HEK293 (cell line): ENCODE data around the gene TIMM13.
A peak's percentile ranks its signal among the peaks of the same experiment; 100 is the strongest.

Experiments
- MZF1 ChIP-seq: fragments of 450-650 bp; formaldehyde crosslinking; IDR thresholded peaks from 2 replicates; pipeline ENCODE4 v1.5.1; 2017; ENCODE audit warnings: missing biosample characterization, missing genetic modification characterization, borderline replicate concordance
- SP2 ChIP-seq: fragments of 450-650 bp; formaldehyde crosslinking; IDR thresholded peaks from 2 replicates; pipeline ENCODE4 v1.5.1; 2016; ENCODE audit warnings: missing biosample characterization, missing genetic modification characterization
- TRIM28 ChIP-seq: IDR thresholded peaks from 2 replicates; pipeline ENCODE4 v1.6.1; 2011; ENCODE audit warnings: low read length, control low read depth, borderline replicate concordance
- ZBTB8A ChIP-seq: fragments of 450-650 bp; formaldehyde crosslinking; IDR thresholded peaks from 2 replicates; pipeline ENCODE4 v1.5.1; 2016; ENCODE audit warnings: missing biosample characterization, missing genetic modification characterization
- ZNF155 ChIP-seq: fragments of 450-650 bp; formaldehyde crosslinking; IDR thresholded peaks from 2 replicates; pipeline ENCODE4 v1.5.1; 2016; ENCODE audit warnings: missing biosample characterization, missing genetic modification characterization
- ZNF24 ChIP-seq: fragments of 450-650 bp; formaldehyde crosslinking; IDR thresholded peaks from 2 replicates; pipeline ENCODE4 v1.5.1; 2016; ENCODE audit warnings: missing biosample characterization, missing genetic modification characterization
- ZNF354C ChIP-seq: fragments of 450-650 bp; formaldehyde crosslinking; IDR thresholded peaks from 2 replicates; pipeline ENCODE4 v1.5.1; 2016; ENCODE audit warnings: missing biosample characterization, missing genetic modification characterization, low read depth, borderline replicate concordance
- ZNF366 ChIP-seq: fragments of 450-650 bp; formaldehyde crosslinking; conservative IDR thresholded peaks from 2 replicates; pipeline ENCODE4 v1.5.1; 2016; ENCODE audit warnings: missing biosample characterization, missing genetic modification characterization
- ZNF423 ChIP-seq: fragments of 450-650 bp; formaldehyde crosslinking; IDR thresholded peaks from 2 replicates; pipeline ENCODE4 v1.5.1; 2016; ENCODE audit warnings: missing biosample characterization, missing genetic modification characterization
- ZNF501 ChIP-seq: fragments of 450-650 bp; formaldehyde crosslinking; IDR thresholded peaks from 2 replicates; pipeline ENCODE4 v1.5.1; 2016; ENCODE audit warnings: missing biosample characterization, missing genetic modification characterization
- ZNF843 ChIP-seq: fragments of 450-650 bp; formaldehyde crosslinking; IDR thresholded peaks from 2 replicates; pipeline ENCODE4 v1.5.1; 2016; ENCODE audit warnings: missing biosample characterization, missing genetic modification characterization
- TF ChIP-seq, protein P1 (sequence below): fragments of 450-650 bp; formaldehyde crosslinking; IDR thresholded peaks from 2 replicates; pipeline ENCODE4 v1.5.1; 2016; ENCODE audit warnings: missing biosample characterization, missing genetic modification characterization
- TF ChIP-seq, protein P2 (sequence below): fragments of 450-650 bp; formaldehyde crosslinking; IDR thresholded peaks from 2 replicates; pipeline ENCODE4 v1.5.1; 2016; ENCODE audit warnings: missing biosample characterization, missing genetic modification characterization
- TF ChIP-seq, protein P3 (sequence below): fragments of 450-650 bp; formaldehyde crosslinking; IDR thresholded peaks from 2 replicates; pipeline ENCODE4 v1.5.1; 2016; ENCODE audit warnings: missing biosample characterization, missing genetic modification characterization
- TF ChIP-seq, protein P4 (sequence below): fragments of 450-650 bp; formaldehyde crosslinking; IDR thresholded peaks from 2 replicates; pipeline ENCODE4; 2016; ENCODE audit warnings: missing biosample characterization, missing genetic modification characterization
- TF ChIP-seq, protein P5 (sequence below): fragments of 450-650 bp; formaldehyde crosslinking; IDR thresholded peaks from 2 replicates; pipeline ENCODE4 v1.5.1; 2017; ENCODE audit warnings: missing biosample characterization, missing genetic modification characterization
- TF ChIP-seq, protein P6 (sequence below): fragments of 450-650 bp; formaldehyde crosslinking; IDR thresholded peaks from 2 replicates; pipeline ENCODE4 v1.5.1; 2016; ENCODE audit warnings: missing biosample characterization, missing genetic modification characterization, borderline replicate concordance
- TF ChIP-seq, protein P7 (sequence below): fragments of 450-650 bp; formaldehyde crosslinking; IDR thresholded peaks from 2 replicates; pipeline ENCODE4 v1.5.1; 2017; ENCODE audit warnings: missing biosample characterization, missing genetic modification characterization
- TF ChIP-seq, protein P8 (sequence below): fragments of 450-650 bp; formaldehyde crosslinking; IDR thresholded peaks from 2 replicates; pipeline ENCODE4 v1.5.1; 2017; ENCODE audit warnings: missing biosample characterization, missing genetic modification characterization
- TF ChIP-seq, protein P9 (sequence below): fragments of 450-650 bp; formaldehyde crosslinking; IDR thresholded peaks from 2 replicates; pipeline ENCODE4 v1.5.1; 2016; ENCODE audit warnings: missing biosample characterization, missing genetic modification characterization

Gene TIMM13

DNA sequence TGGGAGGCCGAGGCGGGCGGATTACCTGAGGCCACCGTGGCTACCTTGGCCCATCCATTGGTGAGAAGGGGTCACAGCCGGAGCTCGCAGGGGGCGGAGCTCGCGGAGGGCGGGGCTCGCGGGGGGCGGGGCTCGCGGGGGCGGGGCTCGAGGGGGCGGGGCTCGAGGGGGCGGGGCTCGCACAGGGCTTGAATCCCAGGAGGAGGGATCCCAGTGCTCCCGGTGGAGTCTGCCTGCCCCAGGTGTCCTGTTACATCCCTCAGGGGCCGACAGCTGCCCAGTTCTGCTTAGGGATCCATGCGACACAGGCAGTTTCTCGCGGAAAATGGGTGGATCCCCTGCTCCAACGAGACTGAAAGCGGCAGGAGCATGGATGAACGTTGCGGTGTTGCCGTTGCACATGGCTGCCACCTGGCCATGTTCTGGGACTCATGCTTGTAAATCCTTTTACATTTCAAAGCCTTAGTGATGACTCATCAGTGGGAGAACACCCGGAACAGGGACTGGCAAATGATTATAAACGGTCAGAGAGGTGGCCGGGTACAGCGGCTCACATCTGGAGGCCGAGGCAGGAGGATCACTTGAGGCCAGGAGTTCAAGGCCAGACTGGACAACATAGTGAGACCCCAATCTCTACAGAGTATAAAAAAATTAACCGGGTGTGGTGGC is 42.2 kb downstream of the TIMM13 start (continued):
- TF ChIP-seq ZNF354C (tag by site-specific recombination) (no peak), ZNF501 (tag by site-specific recombination) (peak; percentile 68), ZNF366 (peak; percentile 61), ZNF155 (tag by site-specific recombination) (no peak), TRIM28 (no peak), MZF1 (tag by site-specific recombination) (peak; percentile 75), ZNF24 (tag by site-specific recombination) (peak; percentile 71), ZNF423 (tag by site-specific recombination) (peak; percentile 53; the same call in 1 of the 2 replicates), SP2 (tag by site-specific recombination) (peak; percentile 62), ZBTB8A (peak; percentile 46), ZNF843 (tag by site-specific recombination) (peak; percentile 38; the same call in 1 of the 2 replicates)
- TF ChIP-seq, protein P1, sequence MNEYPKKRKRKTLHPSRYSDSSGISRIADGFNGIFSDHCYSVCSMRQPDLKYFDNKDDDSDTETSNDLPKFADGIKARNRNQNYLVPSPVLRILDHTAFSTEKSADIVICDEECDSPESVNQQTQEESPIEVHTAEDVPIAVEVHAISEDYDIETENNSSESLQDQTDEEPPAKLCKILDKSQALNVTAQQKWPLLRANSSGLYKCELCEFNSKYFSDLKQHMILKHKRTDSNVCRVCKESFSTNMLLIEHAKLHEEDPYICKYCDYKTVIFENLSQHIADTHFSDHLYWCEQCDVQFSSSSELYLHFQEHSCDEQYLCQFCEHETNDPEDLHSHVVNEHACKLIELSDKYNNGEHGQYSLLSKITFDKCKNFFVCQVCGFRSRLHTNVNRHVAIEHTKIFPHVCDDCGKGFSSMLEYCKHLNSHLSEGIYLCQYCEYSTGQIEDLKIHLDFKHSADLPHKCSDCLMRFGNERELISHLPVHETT (tag by site-specific recombination) = peak; percentile 60; the same call in 1 of the 2 replicates
- TF ChIP-seq, protein P2, sequence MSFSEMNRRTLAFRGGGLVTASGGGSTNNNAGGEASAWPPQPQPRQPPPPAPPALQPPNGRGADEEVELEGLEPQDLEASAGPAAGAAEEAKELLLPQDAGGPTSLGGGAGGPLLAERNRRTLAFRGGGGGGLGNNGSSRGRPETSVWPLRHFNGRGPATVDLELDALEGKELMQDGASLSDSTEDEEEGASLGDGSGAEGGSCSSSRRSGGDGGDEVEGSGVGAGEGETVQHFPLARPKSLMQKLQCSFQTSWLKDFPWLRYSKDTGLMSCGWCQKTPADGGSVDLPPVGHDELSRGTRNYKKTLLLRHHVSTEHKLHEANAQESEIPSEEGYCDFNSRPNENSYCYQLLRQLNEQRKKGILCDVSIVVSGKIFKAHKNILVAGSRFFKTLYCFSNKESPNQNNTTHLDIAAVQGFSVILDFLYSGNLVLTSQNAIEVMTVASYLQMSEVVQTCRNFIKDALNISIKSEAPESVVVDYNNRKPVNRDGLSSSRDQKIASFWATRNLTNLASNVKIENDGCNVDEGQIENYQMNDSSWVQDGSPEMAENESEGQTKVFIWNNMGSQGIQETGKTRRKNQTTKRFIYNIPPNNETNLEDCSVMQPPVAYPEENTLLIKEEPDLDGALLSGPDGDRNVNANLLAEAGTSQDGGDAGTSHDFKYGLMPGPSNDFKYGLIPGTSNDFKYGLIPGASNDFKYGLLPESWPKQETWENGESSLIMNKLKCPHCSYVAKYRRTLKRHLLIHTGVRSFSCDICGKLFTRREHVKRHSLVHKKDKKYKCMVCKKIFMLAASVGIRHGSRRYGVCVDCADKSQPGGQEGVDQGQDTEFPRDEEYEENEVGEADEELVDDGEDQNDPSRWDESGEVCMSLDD = no peak
- TF ChIP-seq, protein P3, sequence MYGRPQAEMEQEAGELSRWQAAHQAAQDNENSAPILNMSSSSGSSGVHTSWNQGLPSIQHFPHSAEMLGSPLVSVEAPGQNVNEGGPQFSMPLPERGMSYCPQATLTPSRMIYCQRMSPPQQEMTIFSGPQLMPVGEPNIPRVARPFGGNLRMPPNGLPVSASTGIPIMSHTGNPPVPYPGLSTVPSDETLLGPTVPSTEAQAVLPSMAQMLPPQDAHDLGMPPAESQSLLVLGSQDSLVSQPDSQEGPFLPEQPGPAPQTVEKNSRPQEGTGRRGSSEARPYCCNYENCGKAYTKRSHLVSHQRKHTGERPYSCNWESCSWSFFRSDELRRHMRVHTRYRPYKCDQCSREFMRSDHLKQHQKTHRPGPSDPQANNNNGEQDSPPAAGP (tag by site-specific recombination) = peak; percentile 87
- TF ChIP-seq, protein P4, sequence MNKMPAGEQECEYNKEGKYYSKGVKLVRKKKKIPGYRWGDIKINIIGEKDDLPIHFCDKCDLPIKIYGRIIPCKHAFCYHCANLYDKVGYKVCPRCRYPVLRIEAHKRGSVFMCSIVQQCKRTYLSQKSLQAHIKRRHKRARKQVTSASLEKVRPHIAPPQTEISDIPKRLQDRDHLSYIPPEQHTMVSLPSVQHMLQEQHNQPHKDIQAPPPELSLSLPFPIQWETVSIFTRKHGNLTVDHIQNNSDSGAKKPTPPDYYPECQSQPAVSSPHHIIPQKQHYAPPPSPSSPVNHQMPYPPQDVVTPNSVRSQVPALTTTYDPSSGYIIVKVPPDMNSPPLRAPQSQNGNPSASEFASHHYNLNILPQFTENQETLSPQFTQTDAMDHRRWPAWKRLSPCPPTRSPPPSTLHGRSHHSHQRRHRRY = no peak
- TF ChIP-seq, protein P5, sequence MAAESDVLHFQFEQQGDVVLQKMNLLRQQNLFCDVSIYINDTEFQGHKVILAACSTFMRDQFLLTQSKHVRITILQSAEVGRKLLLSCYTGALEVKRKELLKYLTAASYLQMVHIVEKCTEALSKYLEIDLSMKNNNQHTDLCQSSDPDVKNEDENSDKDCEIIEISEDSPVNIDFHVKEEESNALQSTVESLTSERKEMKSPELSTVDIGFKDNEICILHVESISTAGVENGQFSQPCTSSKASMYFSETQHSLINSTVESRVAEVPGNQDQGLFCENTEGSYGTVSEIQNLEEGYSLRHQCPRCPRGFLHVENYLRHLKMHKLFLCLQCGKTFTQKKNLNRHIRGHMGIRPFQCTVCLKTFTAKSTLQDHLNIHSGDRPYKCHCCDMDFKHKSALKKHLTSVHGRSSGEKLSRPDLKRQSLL (tag by site-specific recombination) = no peak
- TF ChIP-seq, protein P6, sequence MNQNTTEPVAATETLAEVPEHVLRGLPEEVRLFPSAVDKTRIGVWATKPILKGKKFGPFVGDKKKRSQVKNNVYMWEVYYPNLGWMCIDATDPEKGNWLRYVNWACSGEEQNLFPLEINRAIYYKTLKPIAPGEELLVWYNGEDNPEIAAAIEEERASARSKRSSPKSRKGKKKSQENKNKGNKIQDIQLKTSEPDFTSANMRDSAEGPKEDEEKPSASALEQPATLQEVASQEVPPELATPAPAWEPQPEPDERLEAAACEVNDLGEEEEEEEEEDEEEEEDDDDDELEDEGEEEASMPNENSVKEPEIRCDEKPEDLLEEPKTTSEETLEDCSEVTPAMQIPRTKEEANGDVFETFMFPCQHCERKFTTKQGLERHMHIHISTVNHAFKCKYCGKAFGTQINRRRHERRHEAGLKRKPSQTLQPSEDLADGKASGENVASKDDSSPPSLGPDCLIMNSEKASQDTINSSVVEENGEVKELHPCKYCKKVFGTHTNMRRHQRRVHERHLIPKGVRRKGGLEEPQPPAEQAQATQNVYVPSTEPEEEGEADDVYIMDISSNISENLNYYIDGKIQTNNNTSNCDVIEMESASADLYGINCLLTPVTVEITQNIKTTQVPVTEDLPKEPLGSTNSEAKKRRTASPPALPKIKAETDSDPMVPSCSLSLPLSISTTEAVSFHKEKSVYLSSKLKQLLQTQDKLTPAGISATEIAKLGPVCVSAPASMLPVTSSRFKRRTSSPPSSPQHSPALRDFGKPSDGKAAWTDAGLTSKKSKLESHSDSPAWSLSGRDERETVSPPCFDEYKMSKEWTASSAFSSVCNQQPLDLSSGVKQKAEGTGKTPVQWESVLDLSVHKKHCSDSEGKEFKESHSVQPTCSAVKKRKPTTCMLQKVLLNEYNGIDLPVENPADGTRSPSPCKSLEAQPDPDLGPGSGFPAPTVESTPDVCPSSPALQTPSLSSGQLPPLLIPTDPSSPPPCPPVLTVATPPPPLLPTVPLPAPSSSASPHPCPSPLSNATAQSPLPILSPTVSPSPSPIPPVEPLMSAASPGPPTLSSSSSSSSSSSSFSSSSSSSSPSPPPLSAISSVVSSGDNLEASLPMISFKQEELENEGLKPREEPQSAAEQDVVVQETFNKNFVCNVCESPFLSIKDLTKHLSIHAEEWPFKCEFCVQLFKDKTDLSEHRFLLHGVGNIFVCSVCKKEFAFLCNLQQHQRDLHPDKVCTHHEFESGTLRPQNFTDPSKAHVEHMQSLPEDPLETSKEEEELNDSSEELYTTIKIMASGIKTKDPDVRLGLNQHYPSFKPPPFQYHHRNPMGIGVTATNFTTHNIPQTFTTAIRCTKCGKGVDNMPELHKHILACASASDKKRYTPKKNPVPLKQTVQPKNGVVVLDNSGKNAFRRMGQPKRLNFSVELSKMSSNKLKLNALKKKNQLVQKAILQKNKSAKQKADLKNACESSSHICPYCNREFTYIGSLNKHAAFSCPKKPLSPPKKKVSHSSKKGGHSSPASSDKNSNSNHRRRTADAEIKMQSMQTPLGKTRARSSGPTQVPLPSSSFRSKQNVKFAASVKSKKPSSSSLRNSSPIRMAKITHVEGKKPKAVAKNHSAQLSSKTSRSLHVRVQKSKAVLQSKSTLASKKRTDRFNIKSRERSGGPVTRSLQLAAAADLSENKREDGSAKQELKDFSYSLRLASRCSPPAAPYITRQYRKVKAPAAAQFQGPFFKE (tag by site-specific recombination) = no peak
- TF ChIP-seq, protein P7, sequence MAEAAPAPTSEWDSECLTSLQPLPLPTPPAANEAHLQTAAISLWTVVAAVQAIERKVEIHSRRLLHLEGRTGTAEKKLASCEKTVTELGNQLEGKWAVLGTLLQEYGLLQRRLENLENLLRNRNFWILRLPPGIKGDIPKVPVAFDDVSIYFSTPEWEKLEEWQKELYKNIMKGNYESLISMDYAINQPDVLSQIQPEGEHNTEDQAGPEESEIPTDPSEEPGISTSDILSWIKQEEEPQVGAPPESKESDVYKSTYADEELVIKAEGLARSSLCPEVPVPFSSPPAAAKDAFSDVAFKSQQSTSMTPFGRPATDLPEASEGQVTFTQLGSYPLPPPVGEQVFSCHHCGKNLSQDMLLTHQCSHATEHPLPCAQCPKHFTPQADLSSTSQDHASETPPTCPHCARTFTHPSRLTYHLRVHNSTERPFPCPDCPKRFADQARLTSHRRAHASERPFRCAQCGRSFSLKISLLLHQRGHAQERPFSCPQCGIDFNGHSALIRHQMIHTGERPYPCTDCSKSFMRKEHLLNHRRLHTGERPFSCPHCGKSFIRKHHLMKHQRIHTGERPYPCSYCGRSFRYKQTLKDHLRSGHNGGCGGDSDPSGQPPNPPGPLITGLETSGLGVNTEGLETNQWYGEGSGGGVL (tag by site-specific recombination) = peak; percentile 31; the same call in 1 of the 2 replicates
- TF ChIP-seq, protein P8, sequence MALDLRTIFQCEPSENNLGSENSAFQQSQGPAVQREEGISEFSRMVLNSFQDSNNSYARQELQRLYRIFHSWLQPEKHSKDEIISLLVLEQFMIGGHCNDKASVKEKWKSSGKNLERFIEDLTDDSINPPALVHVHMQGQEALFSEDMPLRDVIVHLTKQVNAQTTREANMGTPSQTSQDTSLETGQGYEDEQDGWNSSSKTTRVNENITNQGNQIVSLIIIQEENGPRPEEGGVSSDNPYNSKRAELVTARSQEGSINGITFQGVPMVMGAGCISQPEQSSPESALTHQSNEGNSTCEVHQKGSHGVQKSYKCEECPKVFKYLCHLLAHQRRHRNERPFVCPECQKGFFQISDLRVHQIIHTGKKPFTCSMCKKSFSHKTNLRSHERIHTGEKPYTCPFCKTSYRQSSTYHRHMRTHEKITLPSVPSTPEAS (tag by site-specific recombination) = no peak
- TF ChIP-seq, protein P9, sequence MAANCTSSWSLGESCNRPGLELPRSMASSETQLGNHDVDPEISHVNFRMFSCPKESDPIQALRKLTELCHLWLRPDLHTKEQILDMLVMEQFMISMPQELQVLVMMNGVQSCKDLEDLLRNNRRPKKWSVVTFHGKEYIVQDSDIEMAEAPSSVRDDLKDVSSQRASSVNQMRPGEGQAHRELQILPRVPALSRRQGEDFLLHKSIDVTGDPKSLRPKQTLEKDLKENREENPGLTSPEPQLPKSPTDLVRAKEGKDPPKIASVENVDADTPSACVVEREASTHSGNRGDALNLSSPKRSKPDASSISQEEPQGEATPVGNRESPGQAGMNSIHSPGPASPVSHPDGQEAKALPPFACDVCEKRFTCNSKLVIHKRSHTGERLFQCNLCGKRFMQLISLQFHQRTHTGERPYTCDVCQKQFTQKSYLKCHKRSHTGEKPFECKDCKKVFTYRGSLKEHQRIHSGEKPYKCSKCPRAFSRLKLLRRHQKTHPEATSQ (tag by site-specific recombination) = 0 out of 2 replicates have a peak, but pooled peaks have one; percentile 51
